Astrocyte (in vitro differentiated cells and primary cell): ENCODE results near the gene CCDC78.

ENCODE experiments used
- CTCF ChIP-seq: IDR thresholded peaks from 2 replicates; pipeline ENCODE4 v1.5.1; 2011; ENCODE audit warnings: low read depth, mild to moderate bottlenecking, inconsistent platforms, low read length, moderate library complexity; ENCODE audit not compliant: insufficient read depth
- EZH2 ChIP-seq: IDR thresholded peaks from 2 replicates; pipeline ENCODE4 v1.6.1; 2012; ENCODE audit warnings: mild to moderate bottlenecking, low read length, inconsistent platforms; ENCODE audit not compliant: insufficient read depth

GRCh38 chr16:764184-764750 lies 38.0 kb upstream of the CCDC78 start:
- TF ChIP-seq CTCF (no peak), EZH2 (no peak)
